Kidney (tissue), 14 donors: Measurements from ENCODE around the gene KCNH2. TPM values are rescaled to one million over a fixed set of nuclear protein-coding genes. Genes with fewer than 3 reads are reported as not detected.

Source experiments
- DNase-seq, 5 donors: peaks; one replicate each; pipeline ENCODE4 v3.0.0-alpha.2; 2013 to 2020
- FAIRE-seq: peaks from 2 replicates; lab custom pipeline; 2012; peaks lifted over from hg19 to GRCh38; lab: Jason Lieb, UNC
- H3K27ac ChIP-seq, 2 donors: one replicate each; pipeline ENCODE4 v1.7.0; 2013; ENCODE audit warnings: low read depth in 2 of 2, low read length in 2 of 2, inconsistent platforms in 1 of 2
- H3K27me3 ChIP-seq: one replicate; pipeline ENCODE4 v1.7.1; 2013; ENCODE audit warnings: low read length, inconsistent platforms; ENCODE audit not compliant: control insufficient read depth, insufficient read depth
- H3K36me3 ChIP-seq, 3 donors: one replicate each; pipeline versions ENCODE4 v1.7.0 to v1.7.1; 2013; ENCODE audit warnings: low read length in 3 of 3, control low read depth in 1 of 3, inconsistent platforms in 1 of 3; ENCODE audit not compliant: insufficient read depth in 3 of 3, control insufficient read depth in 2 of 3
- H3K4me1 ChIP-seq, 3 donors: one replicate each; pipeline versions ENCODE4 v1.7.0 to v1.7.1; 2013; ENCODE audit warnings: low read length in 3 of 3, inconsistent platforms in 1 of 3, low read depth in 1 of 3; ENCODE audit not compliant: control insufficient read depth in 2 of 3, insufficient read depth in 2 of 3
- H3K4me3 ChIP-seq, 3 donors: one replicate each; pipeline versions ENCODE4 v1.7.0 to v1.8.1; 2013; ENCODE audit warnings: low read length in 3 of 3, control low read depth in 1 of 3, inconsistent platforms in 1 of 3
- H3K9ac ChIP-seq, 3 donors: one replicate each; pipeline versions ENCODE4 v1.7.0 to v1.7.1; 2013; ENCODE audit warnings: low read length in 3 of 3, control low read depth in 1 of 3, inconsistent platforms in 1 of 3
- H3K9me3 ChIP-seq, 3 donors: one replicate each; pipeline versions ENCODE4 v1.7.0 to v1.7.1; 2013; ENCODE audit warnings: low read length in 3 of 3, control low read depth in 1 of 3, inconsistent platforms in 1 of 3; ENCODE audit not compliant: control insufficient read depth in 2 of 3, insufficient read depth in 1 of 3
- intact Hi-C: fragments of 100-400 bp; cut with DNase I; formaldehyde crosslinking; loops from one replicate; pipeline ENCODE4 v1.11.1; 2022
- polyA plus RNA-seq: library from polyadenylated mRNA; stranded (reverse); fragments of 350-450 nt; fragmentation: Illumina TruSeq; extraction: RNeasy Lipid Tissue Mini Kit (QIAGEN cat#74804); gene quantifications from one replicate; pipeline ENCODE4 v1.2.3, GENCODE V29; 2014; ENCODE audit warnings: low read depth, low replicate concordance; ENCODE audit not compliant: insufficient read depth
- total RNA-seq: library from RNA; stranded (reverse); fragmentation: NEBNext Ultra II Directional; extraction: Animal tissue kit (Norgen Biotek cat#: 25700); gene quantifications from one replicate; pipeline ENCODE4 v1.2.1, GENCODE V29; 2021
- TF ChIP-seq, protein P1 (sequence below): IDR thresholded peaks from 3 replicates; pipeline ENCODE4 v1.5.1; 2012; ENCODE audit warnings: mild to moderate bottlenecking, moderate library complexity, borderline replicate concordance; ENCODE audit not compliant: insufficient read depth; ENCODE audit errors: extremely low read depth
- donor health status: control.
- donor health status: control.
- donor health status: control.
- donor health status: control.
- donor health status: control.
- donor health status: DM: yes; HTN: yes; CAD: no.
- donor health status: Normal renal cell carcinoma (clear cell type).

KCNH2 gene
- total and polyA plus RNA-seq, 2 donors from 2014 or later: 1.3 to 1.5 TPM

DNA sequence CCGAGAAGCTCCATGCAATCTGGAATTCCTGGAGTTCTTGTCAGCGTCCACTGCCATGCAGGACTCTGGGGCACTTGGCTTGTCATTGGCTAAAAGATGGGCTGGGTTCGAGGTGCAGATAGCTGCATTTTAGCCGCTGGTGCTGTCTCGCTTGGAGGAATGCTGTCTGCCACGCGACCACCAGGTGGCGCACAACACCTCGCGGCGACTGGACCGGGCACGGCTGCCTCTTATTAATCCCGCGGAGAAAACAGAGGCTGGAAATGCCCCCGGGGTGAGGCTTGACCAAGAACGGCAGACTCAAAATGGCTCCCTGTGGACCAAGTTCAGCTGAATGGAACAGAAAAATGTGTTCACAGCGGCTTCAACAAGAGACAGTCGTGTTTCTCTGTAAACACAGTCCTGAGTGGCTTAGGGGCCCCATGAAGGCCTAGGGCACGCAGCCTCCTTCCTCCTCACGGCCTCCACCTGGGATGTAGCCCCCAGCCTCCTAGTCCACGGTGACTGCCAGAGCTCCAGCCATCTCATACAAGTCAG is 79.6 kb downstream of the KCNH2 start:
- intact Hi-C loops: no loop called here
- DNase-seq (peak; percentile 67 to 94 (median 83)), FAIRE-seq (no peak)
- TF ChIP-seq, protein P1, sequence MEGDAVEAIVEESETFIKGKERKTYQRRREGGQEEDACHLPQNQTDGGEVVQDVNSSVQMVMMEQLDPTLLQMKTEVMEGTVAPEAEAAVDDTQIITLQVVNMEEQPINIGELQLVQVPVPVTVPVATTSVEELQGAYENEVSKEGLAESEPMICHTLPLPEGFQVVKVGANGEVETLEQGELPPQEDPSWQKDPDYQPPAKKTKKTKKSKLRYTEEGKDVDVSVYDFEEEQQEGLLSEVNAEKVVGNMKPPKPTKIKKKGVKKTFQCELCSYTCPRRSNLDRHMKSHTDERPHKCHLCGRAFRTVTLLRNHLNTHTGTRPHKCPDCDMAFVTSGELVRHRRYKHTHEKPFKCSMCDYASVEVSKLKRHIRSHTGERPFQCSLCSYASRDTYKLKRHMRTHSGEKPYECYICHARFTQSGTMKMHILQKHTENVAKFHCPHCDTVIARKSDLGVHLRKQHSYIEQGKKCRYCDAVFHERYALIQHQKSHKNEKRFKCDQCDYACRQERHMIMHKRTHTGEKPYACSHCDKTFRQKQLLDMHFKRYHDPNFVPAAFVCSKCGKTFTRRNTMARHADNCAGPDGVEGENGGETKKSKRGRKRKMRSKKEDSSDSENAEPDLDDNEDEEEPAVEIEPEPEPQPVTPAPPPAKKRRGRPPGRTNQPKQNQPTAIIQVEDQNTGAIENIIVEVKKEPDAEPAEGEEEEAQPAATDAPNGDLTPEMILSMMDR: peak; percentile 97
- Histone ChIP-seq H3K9me3 (no peaks in the 10 kb centered on the region), H3K27ac (no peak overlapping the region), H3K9ac (no peak overlapping the region), H3K4me3 (no peak overlapping the region), H3K27me3 (no peaks in the 10 kb centered on the region), H3K36me3 (no peaks in the 10 kb centered on the region), H3K4me1 (peaks cover 0 to 6% (median 0%) of the 10 kb centered on the region in 3 donors)

DNA sequence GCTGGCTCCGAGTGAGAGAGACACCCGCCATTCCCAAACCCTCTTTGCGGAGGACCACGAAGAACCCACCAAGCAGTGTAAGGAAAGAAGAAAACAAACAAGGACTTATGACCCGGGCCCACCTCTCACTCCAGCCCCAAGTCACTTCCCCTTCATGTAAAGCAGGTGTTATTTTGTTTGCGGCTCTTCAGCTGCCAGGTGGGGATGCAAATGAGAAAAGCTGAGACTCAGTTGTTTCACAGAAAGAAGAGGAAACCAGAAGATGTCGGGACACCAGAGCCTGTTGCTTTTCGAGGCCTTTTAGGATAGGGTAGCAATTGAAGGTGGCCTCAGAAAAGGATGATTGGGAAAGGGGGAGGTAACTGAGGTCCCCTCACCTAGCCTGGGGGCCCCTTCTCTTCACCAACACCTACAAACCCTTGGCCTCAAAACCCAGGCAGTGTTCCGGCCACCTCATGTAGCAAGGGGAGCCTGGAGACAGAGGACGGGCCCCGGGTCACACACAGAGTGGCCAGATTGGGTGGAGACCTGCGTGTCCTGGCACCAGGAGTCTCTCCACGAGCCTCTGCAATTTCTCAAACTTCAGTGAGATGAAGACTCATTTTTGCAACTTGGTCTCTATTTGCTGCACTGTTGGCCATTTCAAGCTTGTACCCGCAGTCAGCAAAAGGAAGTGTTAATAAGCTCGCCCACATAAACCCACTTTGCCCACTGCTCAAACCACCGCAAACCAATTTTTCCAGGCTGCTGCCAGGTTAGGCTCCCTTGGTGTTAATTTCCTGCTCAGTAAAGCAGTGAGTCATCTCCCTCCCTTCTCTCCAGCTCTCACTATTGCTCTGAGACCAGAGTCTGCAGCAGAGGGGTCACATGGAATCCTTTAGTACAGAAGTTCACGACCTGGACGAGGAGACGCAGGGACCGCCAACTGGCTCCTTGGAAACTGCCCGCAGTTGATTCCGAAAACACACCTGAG is 80.3 kb downstream of the KCNH2 start:
- no peaks in the 10 kb centered on the region for H3K27me3 ChIP-seq
- DNase-seq (no peak), FAIRE-seq (no peak)
- TF ChIP-seq, protein P1: no peak
- H3K9ac ChIP-seq: no peak overlapping the region
- H3K4me1 ChIP-seq: peaks cover 0 to 5% (median 0%) of the 10 kb centered on the region in 3 donors
- H3K36me3 ChIP-seq: no peaks in the 10 kb centered on the region
- peaks cover 0 to 6% (median 0%) of the 10 kb centered on the region in 3 donors for H3K9me3 ChIP-seq
- H3K27ac ChIP-seq: no peak overlapping the region
- intact Hi-C loops: no loop called here
- no peak overlapping the region for H3K4me3 ChIP-seq

DNA sequence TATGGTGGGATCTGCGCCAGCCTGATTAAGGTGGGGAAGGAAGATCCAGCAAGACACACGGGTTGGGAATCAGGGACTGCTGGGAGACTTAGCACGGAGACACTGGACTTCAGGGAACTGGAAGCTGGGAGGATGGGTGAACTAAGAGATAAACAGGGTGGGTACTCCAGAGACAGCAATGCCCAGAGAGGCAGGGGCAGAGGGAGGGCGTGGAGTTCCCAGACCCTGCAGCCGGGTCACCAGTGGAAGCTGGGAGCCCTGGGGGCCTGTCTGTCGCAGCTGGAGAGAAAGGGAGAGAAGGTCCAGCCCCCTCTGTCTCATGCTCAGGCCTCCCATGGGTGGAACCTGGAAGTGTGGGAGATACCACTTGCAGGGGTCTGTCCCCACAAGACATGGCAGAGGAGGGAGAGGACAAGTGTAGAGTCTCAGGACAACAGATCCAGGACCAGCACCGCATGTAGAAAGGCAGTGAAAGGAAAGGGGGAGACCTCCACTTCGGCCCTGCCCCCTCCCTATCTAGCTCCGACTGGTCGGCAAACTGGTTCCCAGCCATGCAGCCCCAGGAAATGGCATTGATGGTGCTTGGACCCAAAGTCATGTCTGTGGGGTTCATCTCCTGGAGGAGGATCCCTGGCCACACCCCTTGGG is 81.4 kb downstream of the KCNH2 start:
- Histone ChIP-seq H3K9me3 (peaks cover 0 to 6% (median 0%) of the 10 kb centered on the region in 3 donors), H3K9ac (no peak overlapping the region), H3K4me3 (no peak overlapping the region), H3K36me3 (no peaks in the 10 kb centered on the region), H3K27me3 (no peaks in the 10 kb centered on the region), H3K27ac (no peak overlapping the region), H3K4me1 (peaks cover 0 to 4% (median 0%) of the 10 kb centered on the region in 3 donors)
- intact Hi-C loops: no loop called here
- no peak for FAIRE-seq
- TF ChIP-seq, protein P1: no peak
- no peak for DNase-seq
